ENCODE measurements around the gene PITX2.

PITX2 gene

GRCh38 chr4:110641218-110641617, 18.3 kb upstream of the PITX2 start:
- TF ChIP-seq, protein P1, sequence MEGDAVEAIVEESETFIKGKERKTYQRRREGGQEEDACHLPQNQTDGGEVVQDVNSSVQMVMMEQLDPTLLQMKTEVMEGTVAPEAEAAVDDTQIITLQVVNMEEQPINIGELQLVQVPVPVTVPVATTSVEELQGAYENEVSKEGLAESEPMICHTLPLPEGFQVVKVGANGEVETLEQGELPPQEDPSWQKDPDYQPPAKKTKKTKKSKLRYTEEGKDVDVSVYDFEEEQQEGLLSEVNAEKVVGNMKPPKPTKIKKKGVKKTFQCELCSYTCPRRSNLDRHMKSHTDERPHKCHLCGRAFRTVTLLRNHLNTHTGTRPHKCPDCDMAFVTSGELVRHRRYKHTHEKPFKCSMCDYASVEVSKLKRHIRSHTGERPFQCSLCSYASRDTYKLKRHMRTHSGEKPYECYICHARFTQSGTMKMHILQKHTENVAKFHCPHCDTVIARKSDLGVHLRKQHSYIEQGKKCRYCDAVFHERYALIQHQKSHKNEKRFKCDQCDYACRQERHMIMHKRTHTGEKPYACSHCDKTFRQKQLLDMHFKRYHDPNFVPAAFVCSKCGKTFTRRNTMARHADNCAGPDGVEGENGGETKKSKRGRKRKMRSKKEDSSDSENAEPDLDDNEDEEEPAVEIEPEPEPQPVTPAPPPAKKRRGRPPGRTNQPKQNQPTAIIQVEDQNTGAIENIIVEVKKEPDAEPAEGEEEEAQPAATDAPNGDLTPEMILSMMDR (IDR thresholded peaks at IDR 0.05), result no peak
- TF ChIP-seq ZFX (IDR thresholded peaks at IDR 0.05; ENCODE audit: borderline replicate concordance), result no peak
- no peak overlapping the region for H3K27ac ChIP-seq

DNA sequence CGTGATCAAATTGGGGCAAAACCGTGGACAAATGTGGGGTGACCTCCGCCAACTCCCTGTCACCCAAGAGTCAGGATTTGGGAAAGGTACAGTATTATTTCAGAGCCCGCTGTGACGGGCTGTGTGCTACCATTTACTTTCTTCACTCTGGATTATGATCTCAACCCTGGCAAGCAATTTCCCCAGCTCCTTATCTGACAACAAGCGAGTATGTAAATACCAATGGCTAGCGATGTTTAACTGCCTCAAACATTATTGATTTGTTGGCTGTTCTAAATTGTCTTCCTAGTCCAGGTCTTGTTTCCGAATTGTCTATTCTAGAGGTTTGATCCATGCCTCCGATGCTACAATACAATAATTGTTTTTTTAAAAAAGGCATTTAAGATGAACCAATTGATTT, 17.7 kb upstream of the PITX2 start:
- H3K27ac ChIP-seq, result no peak overlapping the region
- TF ChIP-seq ZFX (IDR thresholded peaks at IDR 0.05; ENCODE audit: borderline replicate concordance), result no peak
- TF ChIP-seq, protein P1 (IDR thresholded peaks at IDR 0.05), result no peak

GRCh38 chr4:110639207-110640090, 16.6 kb upstream of the PITX2 start:
- TF ChIP-seq, protein P1 (IDR thresholded peaks at IDR 0.05), result no peak
- TF ChIP-seq ZFX (IDR thresholded peaks at IDR 0.05; ENCODE audit: borderline replicate concordance), result no peak
- no peak overlapping the region for H3K27ac ChIP-seq

DNA sequence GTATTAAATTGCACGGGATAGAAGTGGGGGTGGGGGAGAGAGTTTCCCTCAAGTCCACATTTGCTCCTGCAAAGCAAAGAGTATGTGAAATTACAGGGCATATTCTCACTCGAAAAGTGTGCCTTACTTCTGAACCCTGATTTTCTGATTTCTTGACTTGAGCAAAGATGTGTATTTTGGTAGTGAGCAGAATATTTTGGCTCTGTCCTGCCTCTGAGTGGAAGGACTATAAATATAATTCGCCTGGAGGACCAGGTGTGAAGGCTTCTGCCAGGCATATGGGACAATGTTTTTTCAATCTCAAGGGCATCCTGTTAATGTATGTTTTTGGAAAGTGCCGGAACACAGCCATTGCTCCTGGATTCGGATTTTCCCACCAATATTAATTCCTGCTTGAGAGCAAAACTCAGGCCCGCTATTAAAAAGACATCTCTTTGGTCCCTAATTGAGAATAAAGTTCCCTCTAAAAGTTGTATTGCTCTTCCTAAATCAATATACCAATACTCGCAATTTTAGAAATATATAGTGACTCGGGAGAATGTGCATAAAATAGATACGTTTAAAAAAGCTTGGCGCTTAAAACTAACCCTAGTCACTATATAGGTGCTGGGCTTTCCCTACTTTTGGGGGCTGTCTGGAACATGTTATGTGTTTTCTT, 15.3 kb upstream of the PITX2 start:
- TF ChIP-seq, protein P1 (IDR thresholded peaks at IDR 0.05), result no peak
- no peak for TF ChIP-seq ZFX (IDR thresholded peaks at IDR 0.05; ENCODE audit: borderline replicate concordance)

GRCh38 chr4:110637408-110638088, 14.7 kb upstream of the PITX2 start:
- no peak for TF ChIP-seq ZFX (IDR thresholded peaks at IDR 0.05; ENCODE audit: borderline replicate concordance)
- TF ChIP-seq, protein P1 (IDR thresholded peaks at IDR 0.05), result no peak
- H3K27ac ChIP-seq, result peak overlapping the region; percentile 63; the same call in 1 of the 2 replicates

More for the DNA sequence above, 15.3 kb upstream of the PITX2 start:
- H3K27ac ChIP-seq, result no peak overlapping the region

DNA sequence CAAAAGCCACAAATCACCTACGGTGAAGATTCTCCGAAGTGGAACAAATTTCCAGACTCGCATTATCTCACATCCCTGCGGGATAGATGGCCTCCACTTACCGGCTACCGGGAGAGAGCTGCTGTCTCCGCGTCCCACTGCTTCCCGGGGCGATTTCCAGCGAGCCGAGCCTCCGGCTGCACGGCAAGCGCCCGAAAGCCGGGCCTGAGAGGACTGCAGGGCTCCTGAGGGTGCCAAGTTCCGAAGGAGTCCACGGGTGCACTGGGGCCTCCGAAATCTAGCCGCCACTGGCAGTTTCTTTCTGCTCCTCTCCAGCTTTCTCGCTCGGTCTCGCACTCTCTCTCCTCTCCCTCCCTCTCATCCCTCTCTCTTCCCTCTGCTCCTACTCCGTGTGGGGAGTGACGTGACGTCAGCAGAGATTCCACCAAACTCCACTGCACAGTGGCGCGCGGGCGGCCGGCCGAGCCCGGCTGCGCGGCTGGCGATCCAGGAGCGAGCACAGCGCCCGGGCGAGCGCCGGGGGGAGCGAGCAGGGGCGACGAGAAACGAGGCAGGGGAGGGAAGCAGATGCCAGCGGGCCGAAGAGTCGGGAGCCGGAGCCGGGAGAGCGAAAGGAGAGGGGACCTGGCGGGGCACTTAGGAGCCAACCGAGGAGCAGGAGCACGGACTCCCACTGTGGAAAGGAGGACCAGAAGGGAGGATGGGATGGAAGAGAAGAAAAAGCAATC, 14.0 kb upstream of the PITX2 start:
- TF ChIP-seq, protein P1 (IDR thresholded peaks at IDR 0.05), result no peak
- no peak for TF ChIP-seq ZFX (IDR thresholded peaks at IDR 0.05; ENCODE audit: borderline replicate concordance)
- peak overlapping the region; percentile 63 for H3K27ac ChIP-seq
